Gastrocnemius medialis (tissue), 4 donors: Measurements from ENCODE around the gene GDPD5. TPM values are rescaled to one million over a fixed set of nuclear protein-coding genes. Genes with fewer than 3 reads are reported as not detected.

Experiments
- ATAC-seq, 2 donors: fragments of 150-250 bp; one replicate each; pipeline ENCODE4 v1.9.1; 2016
- DNase-seq, 2 donors: peaks; one replicate each; pipeline ENCODE4 v3.0.0-alpha.2; 2019
- H3K27ac ChIP-seq, 4 donors: fragments of 200-600 bp; sonication (generic); 1 replicate in 1 of 4; 2 replicates in 3 of 4; pipeline ENCODE4 v1.5.1; 2016 to 2018; ENCODE audit warnings: mild to moderate bottlenecking in 2 of 4, moderate library complexity in 1 of 4
- H3K27me3 ChIP-seq, 3 donors: fragments of 200-600 bp; sonication (generic) in 2 of 3; 1 replicate in 1 of 3; 2 replicates in 2 of 3; pipeline versions ENCODE4 v1.5.1 to v1.6.0; 2016 to 2019; ENCODE audit warnings: mild to moderate bottlenecking in 1 of 3, moderate library complexity in 1 of 3
- H3K36me3 ChIP-seq, 2 donors: fragments of 200-600 bp; sonication (generic) in 1 of 2; one replicate each; pipeline ENCODE4 v1.5.1; 2017 to 2018
- H3K4me1 ChIP-seq, 2 donors: fragments of 200-600 bp; sonication (generic) in 1 of 2; one replicate each; pipeline ENCODE4 v1.5.1; 2016 to 2017; ENCODE audit warnings: mild to moderate bottlenecking in 2 of 2
- H3K4me3 ChIP-seq, 4 donors: fragments of 200-600 bp; sonication (generic) in 3 of 4; 1 replicate in 1 of 4; 2 replicates in 3 of 4; pipeline ENCODE4 v1.5.1; 2016 to 2019; ENCODE audit warnings: mild to moderate bottlenecking in 2 of 4
- H3K9me3 ChIP-seq, 3 donors: fragments of 200-600 bp; sonication (generic) in 2 of 3; 1 replicate in 1 of 3; 2 replicates in 2 of 3; pipeline ENCODE4 v1.5.1; 2016 to 2019
- CTCF ChIP-seq, 5 experiments: fragments of 450-650 bp in 3 of 5; fragments of 200-600 bp in 2 of 5; sonication (generic) in 2 of 5; IDR thresholded peaks in 4 of 5; conservative IDR thresholded peaks in 1 of 5; 1 replicate in 4 of 5; 2 replicates in 1 of 5; pipeline ENCODE4 v1.5.1; 2016 to 2019; ENCODE audit warnings: antibody characterized with exemption in 5 of 5, mild to moderate bottlenecking in 3 of 5, moderate library complexity in 3 of 5
- POLR2A ChIP-seq, 2 donors: fragments of 450-650 bp; IDR thresholded peaks; one replicate each; pipeline ENCODE4 v1.6.1; 2017; ENCODE audit warnings: antibody characterized with exemption in 2 of 2, mild to moderate bottlenecking in 2 of 2, moderate library complexity in 2 of 2
- in situ Hi-C, 4 donors: fragments of 200-750 bp; cut with MboI; loops; one replicate each; pipeline versions ENCODE4 v1.15.0 to v1.8.0; 2017; ENCODE audit warnings: low sequenced_read_pairs in 4 of 4
- intact Hi-C: fragments of 100-400 bp; cut with DNase I; formaldehyde crosslinking; loops from one replicate; pipeline ENCODE4 v1.15.1; 2023; ENCODE audit warnings: low total_unique reads
- total RNA-seq, 4 donors: library from RNA; depleted of rRNA; stranded (reverse); fragments of >200 nt; gene quantifications; one replicate each; pipeline versions ENCODE4 v1.1.0 to v1.2.3, GENCODE V29; 2016

Gene GDPD5
- total RNA-seq, 4 donors from 2014 or later, result 5.6 to 12.6 (median 11.2) TPM

- DNase-seq, result no peak
- Histone ChIP-seq H3K4me1 (peaks cover 38 to 40% of the 10 kb centered on the region in 2 donors), H3K36me3 (no peaks in the 10 kb centered on the region), H3K27ac (peak overlapping the region; percentile 95 to 100 (median 99)), H3K9me3 (no peaks in the 10 kb centered on the region), H3K27me3 (no peaks in the 10 kb centered on the region), H3K4me3 (peak overlapping the region in 1 of 4 donors; percentile 10)
- TF ChIP-seq POLR2A (IDR thresholded peaks at IDR 0.05), result no peak
- TF ChIP-seq CTCF (IDR thresholded peaks at IDR 0.05 in 4 of 5, conservative IDR thresholded peaks at IDR 0.05 in 1 of 5), result no peak
- intact Hi-C loops (no loop called here), in situ Hi-C loops (no loop called here)
- no peak for ATAC-seq
Measured at GRCh38 chr11:75558939-75559843, 33.5 kb upstream of the GDPD5 start.

GRCh38 chr11:75557666-75558494 is 32.1 kb upstream of the GDPD5 start:
- Histone ChIP-seq H3K9me3 (no peaks in the 10 kb centered on the region), H3K4me3 (no peak overlapping the region), H3K27ac (peak overlapping the region; percentile 95 to 100 (median 99)), H3K36me3 (no peaks in the 10 kb centered on the region), H3K27me3 (no peaks in the 10 kb centered on the region), H3K4me1 (peaks cover 30 to 36% of the 10 kb centered on the region in 2 donors)
- ATAC-seq, result no peak
- no peak for TF ChIP-seq CTCF (IDR thresholded peaks at IDR 0.05 in 4 of 5, conservative IDR thresholded peaks at IDR 0.05 in 1 of 5)
- TF ChIP-seq POLR2A (IDR thresholded peaks at IDR 0.05), result no peak
- no peak for DNase-seq
- intact Hi-C loops (no loop called here), in situ Hi-C loops (no loop called here)

- no peak overlapping the region for H3K4me3 ChIP-seq
- in situ Hi-C loops (no loop called here), intact Hi-C loops (no loop called here)
- no peak for ATAC-seq
- DNase-seq, result no peak
- TF ChIP-seq POLR2A (IDR thresholded peaks at IDR 0.05), result no peak
- no peak for TF ChIP-seq CTCF (IDR thresholded peaks at IDR 0.05 in 4 of 5, conservative IDR thresholded peaks at IDR 0.05 in 1 of 5)
- no peaks in the 10 kb centered on the region for H3K9me3 ChIP-seq
- no peak overlapping the region for H3K27ac ChIP-seq
- H3K4me1 ChIP-seq, result peaks cover 28 to 36% of the 10 kb centered on the region in 2 donors
- H3K27me3 ChIP-seq, result no peaks in the 10 kb centered on the region
- H3K36me3 ChIP-seq, result no peaks in the 10 kb centered on the region
Measured at GRCh38 chr11:75556275-75556674, 30.5 kb upstream of the GDPD5 start.

GRCh38 chr11:75555079-75555811 is 29.5 kb upstream of the GDPD5 start:
- H3K9me3 ChIP-seq, result no peaks in the 10 kb centered on the region
- no peaks in the 10 kb centered on the region for H3K27me3 ChIP-seq
- intact Hi-C loops (no loop called here), in situ Hi-C loops (no loop called here)
- H3K36me3 ChIP-seq, result no peaks in the 10 kb centered on the region
- peak overlapping the region; percentile 47 to 78 (median 75) for H3K27ac ChIP-seq
- no peak for ATAC-seq
- DNase-seq, result no peak
- H3K4me1 ChIP-seq, result peaks cover 26 to 36% of the 10 kb centered on the region in 2 donors
- TF ChIP-seq POLR2A (IDR thresholded peaks at IDR 0.05), result no peak
- no peak for TF ChIP-seq CTCF (IDR thresholded peaks at IDR 0.05 in 4 of 5, conservative IDR thresholded peaks at IDR 0.05 in 1 of 5)
- peak overlapping the region in 1 of 4 donors; percentile 18 for H3K4me3 ChIP-seq
